CD8-positive, alpha-beta memory T cell (primary cell): ENCODE measurements around the gene ETNPPL. TPM values are rescaled to one million over a fixed set of nuclear protein-coding genes. Genes with fewer than 3 reads are reported as not detected.

Experiments
- CTCF ChIA-PET: fragments of 350-600 bp; sonication (Branson Sonifier 250); formaldehyde crosslinking; loops from one replicate; lab custom pipeline; 2021; ENCODE audit warnings: antibody characterized with exemption; lab: Charles Lee
- POLR2A ChIA-PET: fragments of 350-600 bp; sonication (Branson Sonifier 250); formaldehyde crosslinking; loops from one replicate; lab custom pipeline; 2021; ENCODE audit warnings: antibody characterized with exemption; lab: Charles Lee
- DNase-seq, 5 donors: peaks; one replicate each; pipeline versions ENCODE4 v3.0.0 to v3.0.0-alpha.2; 2020 to 2022; ENCODE audit warnings: mixed read lengths in 1 of 5
- H3K27ac ChIP-seq: one replicate; pipeline ENCODE4 v1.7.0; 2013; ENCODE audit warnings: low read depth, mild to moderate bottlenecking, low read length, moderate library complexity
- H3K27me3 ChIP-seq: 2 replicates; pipeline ENCODE4 v1.7.0; 2013; ENCODE audit warnings: low read length, mild to moderate bottlenecking; ENCODE audit not compliant: insufficient read depth, poor library complexity, severe bottlenecking
- H3K36me3 ChIP-seq: 2 replicates; pipeline ENCODE4 v1.7.0; 2013; ENCODE audit warnings: mild to moderate bottlenecking, low read length, moderate library complexity; ENCODE audit not compliant: insufficient read depth
- H3K4me1 ChIP-seq: 2 replicates; pipeline ENCODE4 v1.7.0; 2013; ENCODE audit warnings: mild to moderate bottlenecking, low read length, moderate library complexity; ENCODE audit not compliant: insufficient read depth
- H3K4me3 ChIP-seq: 2 replicates; pipeline ENCODE4 v1.7.0; 2013; ENCODE audit warnings: mild to moderate bottlenecking, low read length
- H3K9me3 ChIP-seq: 2 replicates; pipeline ENCODE4 v1.7.0; 2013; ENCODE audit warnings: mild to moderate bottlenecking, low read length
- H3K27ac Mint-ChIP-seq, 8 donors: one replicate each; pipeline ENCODE4 v1.8.0; 2020 to 2021; ENCODE audit warnings: mixed read lengths in 8 of 8, mild to moderate bottlenecking in 6 of 8, inconsistent platforms in 3 of 8, moderate library complexity in 3 of 8
- H3K27me3 Mint-ChIP-seq, 2 donors: one replicate each; pipeline ENCODE4 v1.8.0; 2020 to 2021; ENCODE audit warnings: mixed read lengths in 2 of 2, mild to moderate bottlenecking in 1 of 2, moderate library complexity in 1 of 2
- H3K36me3 Mint-ChIP-seq, 3 donors: one replicate each; pipeline ENCODE4 v1.8.0; 2020 to 2021; ENCODE audit warnings: mixed read lengths in 3 of 3, inconsistent platforms in 1 of 3, mild to moderate bottlenecking in 1 of 3
- H3K4me1 Mint-ChIP-seq, 3 donors: one replicate each; pipeline ENCODE4 v1.8.0; 2020 to 2021; ENCODE audit warnings: mixed read lengths in 3 of 3, inconsistent platforms in 1 of 3, mild to moderate bottlenecking in 1 of 3
- H3K4me3 Mint-ChIP-seq, 7 donors: one replicate each; pipeline ENCODE4 v1.8.0; 2020 to 2021; ENCODE audit warnings: mixed read lengths in 7 of 7, mild to moderate bottlenecking in 6 of 7, moderate library complexity in 4 of 7, inconsistent platforms in 2 of 7
- H3K9me3 Mint-ChIP-seq, 5 donors: one replicate each; pipeline ENCODE4 v1.8.0; 2020 to 2022; ENCODE audit warnings: mixed read lengths in 5 of 5, mild to moderate bottlenecking in 3 of 5, moderate library complexity in 2 of 5, inconsistent platforms in 1 of 5
- polyA plus RNA-seq: library from polyadenylated mRNA; unstranded; fragments of 300-500 nt; fragmentation: Illumina TruSeq; gene quantifications from one replicate; pipeline ENCODE4 v1.2.3, GENCODE V29; 2021
- total RNA-seq, 2 experiments: library from RNA; stranded (reverse); gene quantifications; one replicate each; pipeline ENCODE4 v1.2.3, GENCODE V29; 2021

ETNPPL gene
- total and polyA plus RNA-seq, 3 experiments from 2014 or later, result not detected

DNA sequence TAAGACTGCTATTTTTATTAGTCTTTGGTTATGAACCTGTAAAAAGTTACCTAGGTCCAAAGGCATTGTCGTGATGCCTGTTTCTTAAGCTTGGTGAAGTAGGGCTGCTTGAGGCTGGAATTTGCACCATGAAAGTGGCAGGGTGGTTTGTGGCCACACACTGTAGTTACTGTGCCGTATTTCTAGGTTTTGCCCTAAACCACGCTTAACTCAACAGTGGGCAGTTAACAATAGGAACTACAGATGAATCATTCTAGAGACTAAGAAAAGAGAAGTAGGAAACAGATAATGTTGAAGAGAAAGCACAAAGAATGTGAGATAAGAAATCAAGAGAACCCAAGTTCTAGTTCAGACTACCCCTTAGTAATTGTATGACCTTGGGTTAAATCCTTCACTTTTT is 11.5 kb downstream of the ETNPPL start:
- Mint-ChIP-seq H3K4me1 (peaks cover 1 to 2% (median 2%) of the 10 kb centered on the region in 3 donors), H3K27ac (no peak overlapping the region), H3K9me3 (no peaks in the 10 kb centered on the region), H3K27me3 (peaks cover 4 to 12% of the 10 kb centered on the region in 2 donors), H3K4me3 (no peak overlapping the region), H3K36me3 (no peaks in the 10 kb centered on the region)
- CTCF ChIA-PET, result no interaction called here
- Histone ChIP-seq H3K27me3 (no peaks in the 10 kb centered on the region), H3K4me3 (no peak overlapping the region), H3K36me3 (no peaks in the 10 kb centered on the region), H3K27ac (no peak overlapping the region), H3K4me1 (peaks cover 2% of the 10 kb centered on the region), H3K9me3 (no peaks in the 10 kb centered on the region)
- DNase-seq, result no peak
- POLR2A ChIA-PET, result no interaction called here

DNA sequence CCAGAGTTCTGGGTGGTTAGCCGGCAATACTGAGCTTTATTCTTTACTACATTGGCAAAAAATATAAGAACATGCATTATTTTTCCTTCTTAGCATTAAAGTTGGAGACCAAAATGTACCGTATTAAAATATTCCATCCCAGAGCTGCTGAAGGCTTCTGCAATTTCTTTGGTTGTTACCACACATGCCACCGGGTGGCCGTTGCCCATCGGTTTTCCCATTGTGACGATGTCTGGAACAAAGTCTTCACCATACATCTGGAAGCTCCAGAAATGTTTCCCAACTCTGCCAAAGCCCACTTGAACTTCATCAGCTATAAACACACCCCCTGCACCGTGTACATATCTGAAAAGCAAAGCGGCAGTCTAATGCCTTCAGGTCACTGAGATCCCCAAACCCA is 13.7 kb downstream of the ETNPPL start:
- Histone ChIP-seq H3K4me3 (no peak overlapping the region), H3K27me3 (no peaks in the 10 kb centered on the region), H3K4me1 (peaks cover 3% of the 10 kb centered on the region), H3K27ac (no peak overlapping the region), H3K9me3 (no peaks in the 10 kb centered on the region), H3K36me3 (no peaks in the 10 kb centered on the region)
- DNase-seq, result no peak
- Mint-ChIP-seq H3K27ac (no peak overlapping the region), H3K36me3 (no peaks in the 10 kb centered on the region), H3K4me1 (peaks cover 3 to 4% (median 3%) of the 10 kb centered on the region in 3 donors), H3K4me3 (no peak overlapping the region), H3K9me3 (no peaks in the 10 kb centered on the region), H3K27me3 (peaks cover 3 to 15% of the 10 kb centered on the region in 2 donors)
- POLR2A ChIA-PET, result no interaction called here
- CTCF ChIA-PET, result no interaction called here

- Mint-ChIP-seq H3K4me3 (no peak overlapping the region), H3K36me3 (no peaks in the 10 kb centered on the region), H3K27ac (peak overlapping the region in 1 of 8 donors; percentile 43), H3K27me3 (peaks cover 2 to 13% of the 10 kb centered on the region in 2 donors), H3K9me3 (no peaks in the 10 kb centered on the region), H3K4me1 (peaks cover 3 to 4% (median 3%) of the 10 kb centered on the region in 3 donors)
- CTCF ChIA-PET, result no interaction called here
- no peaks in the 10 kb centered on the region for H3K9me3 ChIP-seq
- no peak overlapping the region for H3K27ac ChIP-seq
- no peak for DNase-seq
- H3K36me3 ChIP-seq, result no peaks in the 10 kb centered on the region
- H3K27me3 ChIP-seq, result no peaks in the 10 kb centered on the region
- H3K4me3 ChIP-seq, result no peak overlapping the region
- H3K4me1 ChIP-seq, result peaks cover 3% of the 10 kb centered on the region
- POLR2A ChIA-PET, result no interaction called here
These were observed 16.3 kb downstream of the ETNPPL start for GRCh38 chr4:108746511-108746910.

DNA sequence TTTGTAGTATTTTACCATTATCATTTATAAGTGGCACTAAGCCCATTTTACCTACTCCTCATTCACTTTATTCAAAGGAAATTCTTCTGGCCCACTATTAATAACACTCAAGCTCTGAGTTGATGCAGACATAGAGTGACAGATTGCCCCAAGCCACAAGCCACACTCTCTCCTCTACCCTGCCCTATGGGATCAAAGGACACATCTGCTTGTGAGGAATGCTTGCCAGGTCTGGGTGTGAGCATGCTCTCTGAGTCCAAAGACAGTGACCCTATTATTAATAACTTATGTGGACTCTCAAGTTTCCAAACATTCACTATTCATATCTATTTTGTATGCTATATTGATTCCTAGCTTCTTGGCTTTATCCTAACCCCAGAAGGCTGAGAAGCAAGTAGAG is 18.5 kb downstream of the ETNPPL start:
- no peak overlapping the region for H3K27ac ChIP-seq
- H3K4me1 Mint-ChIP-seq, result peaks cover 3 to 4% (median 3%) of the 10 kb centered on the region in 3 donors
- ChIA-PET CTCF (no interaction called here), POLR2A (no interaction called here)
- peaks cover 2 to 9% of the 10 kb centered on the region in 2 donors for H3K27me3 Mint-ChIP-seq
- H3K4me3 ChIP-seq, result no peak overlapping the region
- no peaks in the 10 kb centered on the region for H3K9me3 ChIP-seq
- H3K4me3 Mint-ChIP-seq, result no peak overlapping the region
- H3K27me3 ChIP-seq, result no peaks in the 10 kb centered on the region
- DNase-seq, result no peak
- H3K36me3 Mint-ChIP-seq, result no peaks in the 10 kb centered on the region
- peaks cover 3% of the 10 kb centered on the region for H3K4me1 ChIP-seq
- no peak overlapping the region for H3K27ac Mint-ChIP-seq
- no peaks in the 10 kb centered on the region for H3K9me3 Mint-ChIP-seq
- no peaks in the 10 kb centered on the region for H3K36me3 ChIP-seq

DNA sequence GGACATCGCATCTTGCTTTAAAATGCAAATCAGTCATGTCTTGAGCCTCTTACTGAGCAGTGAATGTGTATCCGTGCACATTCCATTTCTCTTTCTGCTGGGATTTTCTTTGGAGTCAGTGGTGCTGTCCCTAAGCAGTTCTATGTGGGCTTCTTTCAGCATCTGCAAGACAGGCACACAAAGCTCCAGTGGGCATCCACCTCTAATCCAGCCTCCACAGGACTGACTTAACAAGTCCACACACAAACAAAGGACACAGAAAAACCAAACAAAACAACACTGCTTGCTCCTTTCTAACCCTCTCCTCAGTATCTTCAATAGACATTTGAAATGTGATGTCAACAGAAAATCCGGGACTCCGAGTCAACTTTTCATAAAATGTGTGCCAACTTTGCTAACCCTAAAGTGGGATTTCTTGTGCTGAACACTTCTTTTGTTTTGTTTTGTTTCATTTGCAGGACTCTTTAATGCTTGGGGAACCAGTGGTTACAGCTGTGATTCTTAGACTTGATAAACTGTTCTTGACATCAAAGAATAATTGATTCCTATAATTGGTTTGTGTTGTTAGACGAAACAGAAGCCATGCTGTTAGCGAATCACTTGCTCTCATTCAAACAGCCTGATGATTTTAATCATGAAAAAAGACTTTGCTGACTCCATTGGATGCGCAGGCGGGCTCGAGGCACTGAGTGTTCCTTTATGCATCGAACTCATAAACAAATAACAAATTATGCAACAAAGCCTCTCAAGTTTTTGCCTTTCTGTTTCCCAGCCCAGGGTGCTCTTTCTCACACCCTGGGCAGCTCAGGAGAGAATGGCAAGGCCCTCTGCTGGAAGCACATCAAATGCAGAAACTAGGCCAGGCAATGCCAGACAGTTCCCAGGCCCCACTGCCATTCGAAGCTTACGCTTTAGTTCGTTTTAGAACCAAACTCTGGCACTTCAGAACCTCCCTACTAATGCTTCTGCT is 20.1 kb downstream of the ETNPPL start:
- H3K27me3 Mint-ChIP-seq, result peaks cover 0 to 10% of the 10 kb centered on the region in 2 donors
- Histone ChIP-seq H3K4me3 (no peak overlapping the region), H3K27ac (no peak overlapping the region), H3K27me3 (no peaks in the 10 kb centered on the region), H3K4me1 (peaks cover 3% of the 10 kb centered on the region), H3K36me3 (no peaks in the 10 kb centered on the region), H3K9me3 (no peaks in the 10 kb centered on the region)
- H3K36me3 Mint-ChIP-seq, result no peaks in the 10 kb centered on the region
- DNase-seq, result no peak
- CTCF ChIA-PET, result no interaction called here
- peaks cover 3 to 4% (median 3%) of the 10 kb centered on the region in 3 donors for H3K4me1 Mint-ChIP-seq
- H3K27ac Mint-ChIP-seq, result peak overlapping the region in 1 of 8 donors; percentile 12
- H3K4me3 Mint-ChIP-seq, result no peak overlapping the region
- H3K9me3 Mint-ChIP-seq, result no peaks in the 10 kb centered on the region
- POLR2A ChIA-PET, result no interaction called here

DNA sequence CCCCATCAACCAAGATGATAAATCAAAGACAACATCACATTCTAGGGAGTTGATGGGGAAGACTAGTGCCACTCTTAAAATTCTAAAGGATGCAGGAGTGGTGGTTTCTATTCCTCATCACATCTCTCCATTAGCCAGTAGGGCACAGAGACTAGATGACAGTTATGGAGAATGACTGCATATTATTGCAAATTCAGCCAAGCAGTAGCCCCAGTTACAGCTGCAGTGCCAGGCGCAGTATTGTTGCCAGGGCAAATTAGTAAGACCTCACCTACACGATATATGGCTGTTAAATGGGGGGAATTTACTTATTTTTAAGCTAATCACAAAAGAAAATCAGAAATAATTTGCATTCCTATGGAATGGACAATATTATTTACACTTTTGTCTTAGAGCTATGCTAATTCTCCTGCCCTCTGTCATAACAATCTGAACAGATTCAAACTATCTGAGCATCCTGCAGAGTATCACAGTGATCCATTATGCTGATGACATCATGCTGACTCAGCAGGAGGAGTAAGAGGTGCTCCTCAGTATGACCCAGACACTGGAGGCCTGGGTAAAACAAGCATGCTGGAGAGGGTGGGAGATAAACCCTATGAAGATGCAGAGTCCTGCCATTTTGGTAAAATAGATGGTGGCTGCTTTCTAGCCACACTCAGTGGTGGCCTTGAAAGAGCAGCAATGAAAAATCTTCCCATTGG is 24.7 kb downstream of the ETNPPL start:
- H3K27ac ChIP-seq, result no peak overlapping the region
- H3K36me3 ChIP-seq, result no peaks in the 10 kb centered on the region
- H3K27me3 Mint-ChIP-seq, result peaks cover 12 to 18% of the 10 kb centered on the region in 2 donors
- ChIA-PET POLR2A (no interaction called here), CTCF (no interaction called here)
- H3K27ac Mint-ChIP-seq, result no peak overlapping the region
- H3K9me3 ChIP-seq, result no peaks in the 10 kb centered on the region
- H3K4me1 Mint-ChIP-seq, result no peaks in the 10 kb centered on the region
- no peak overlapping the region for H3K4me3 ChIP-seq
- no peak overlapping the region for H3K4me3 Mint-ChIP-seq
- peaks cover 0 to 2% (median 0%) of the 10 kb centered on the region in 3 donors for H3K36me3 Mint-ChIP-seq
- H3K9me3 Mint-ChIP-seq, result no peaks in the 10 kb centered on the region
- no peak for DNase-seq
- H3K4me1 ChIP-seq, result no peaks in the 10 kb centered on the region
- H3K27me3 ChIP-seq, result no peaks in the 10 kb centered on the region

GRCh38 chr4:108731006-108731405 is 31.8 kb downstream of the ETNPPL start:
- Mint-ChIP-seq H3K9me3 (peaks cover 5 to 10% (median 7%) of the 10 kb centered on the region in 5 donors), H3K4me1 (no peaks in the 10 kb centered on the region), H3K27me3 (peaks cover 23 to 26% of the 10 kb centered on the region in 2 donors), H3K27ac (no peak overlapping the region), H3K4me3 (no peak overlapping the region), H3K36me3 (peaks cover 0 to 3% (median 2%) of the 10 kb centered on the region in 3 donors)
- ChIA-PET CTCF (no interaction called here), POLR2A (no interaction called here)
- Histone ChIP-seq H3K4me1 (no peaks in the 10 kb centered on the region), H3K27ac (no peak overlapping the region), H3K9me3 (no peaks in the 10 kb centered on the region), H3K4me3 (no peak overlapping the region), H3K36me3 (no peaks in the 10 kb centered on the region), H3K27me3 (no peaks in the 10 kb centered on the region)
- no peak for DNase-seq

DNA sequence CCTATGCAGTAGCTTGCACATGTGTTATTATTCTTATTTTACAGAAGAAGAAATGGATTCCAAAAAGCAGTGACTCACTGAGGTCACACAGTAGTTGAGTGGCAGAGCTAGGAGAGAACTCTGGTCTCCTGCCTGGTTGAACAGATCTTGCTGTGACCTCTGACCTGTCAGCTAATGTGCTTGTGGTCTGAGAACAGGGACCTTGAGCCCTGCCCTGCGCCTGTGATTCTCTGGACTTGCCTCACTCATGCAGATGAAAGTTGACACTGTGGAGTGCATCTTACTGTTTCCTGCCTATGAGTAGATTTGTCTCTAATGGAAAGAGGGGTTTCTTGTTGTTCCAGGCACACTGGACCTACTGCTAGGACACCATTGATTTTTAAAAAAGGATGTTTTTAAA is 32.3 kb downstream of the ETNPPL start:
- Histone ChIP-seq H3K27me3 (no peaks in the 10 kb centered on the region), H3K4me1 (no peaks in the 10 kb centered on the region), H3K4me3 (no peak overlapping the region), H3K36me3 (no peaks in the 10 kb centered on the region), H3K9me3 (no peaks in the 10 kb centered on the region), H3K27ac (no peak overlapping the region)
- ChIA-PET CTCF (no interaction called here), POLR2A (no interaction called here)
- no peak for DNase-seq
- Mint-ChIP-seq H3K4me1 (no peaks in the 10 kb centered on the region), H3K27ac (no peak overlapping the region), H3K4me3 (no peak overlapping the region), H3K36me3 (peaks cover 0 to 3% (median 2%) of the 10 kb centered on the region in 3 donors), H3K27me3 (peaks cover 23 to 26% of the 10 kb centered on the region in 2 donors), H3K9me3 (peaks cover 5 to 12% (median 10%) of the 10 kb centered on the region in 5 donors)
